ENCODE results near the gene BNC2.

The BNC2 gene

DNA sequence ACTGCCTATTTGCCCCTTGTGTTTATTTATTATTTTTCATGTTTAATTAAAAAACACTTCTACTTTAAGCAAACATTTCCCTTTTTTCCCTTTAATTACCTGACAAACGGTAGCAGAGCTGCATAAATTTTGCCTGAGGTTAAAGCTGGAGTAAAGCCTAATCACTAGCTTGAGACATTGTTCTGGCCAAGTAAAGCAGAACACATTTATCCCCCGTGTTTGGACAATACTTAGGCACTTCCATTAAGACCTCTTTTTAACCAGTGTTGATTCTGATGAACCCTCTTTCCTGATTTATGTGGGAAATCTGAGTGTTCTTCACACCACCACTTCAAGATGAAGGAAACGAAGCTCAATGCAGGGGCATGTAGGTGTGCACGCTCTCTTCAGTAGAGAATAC lies 54.5 kb downstream of the BNC2 start:
- H3K4me1 ChIP-seq (ENCODE audit: insufficient read depth, low read length, severe bottlenecking), result no peaks in the 10 kb centered on the region
- H4K20me1 ChIP-seq (ENCODE audit: insufficient read depth, low read length), result no peaks in the 10 kb centered on the region
- H3K27ac ChIP-seq (ENCODE audit: low read depth, low read length, poor library complexity, severe bottlenecking), result no peak overlapping the region
- H3K79me2 ChIP-seq (ENCODE audit: insufficient read depth, low read length), result no peaks in the 10 kb centered on the region
- no peak overlapping the region for H3K4me2 ChIP-seq (ENCODE audit: low read length)
- no peaks in the 10 kb centered on the region for H3K27me3 ChIP-seq (ENCODE audit: insufficient read depth, low read length)
- H3K9ac ChIP-seq (ENCODE audit: low read length), result no peak overlapping the region
- no peaks in the 10 kb centered on the region for H3K36me3 ChIP-seq (ENCODE audit: insufficient read depth, low read length)
- no peaks in the 10 kb centered on the region for H3F3A ChIP-seq (ENCODE audit: insufficient read depth, low read length)
- H3K4me3 ChIP-seq (ENCODE audit: low read depth, low read length, poor library complexity, severe bottlenecking), result no peak overlapping the region
- no peak for TF ChIP-seq EZH2 (IDR thresholded peaks at IDR 0.05; ENCODE audit: borderline replicate concordance, low read length)
- TF ChIP-seq, protein P1, sequence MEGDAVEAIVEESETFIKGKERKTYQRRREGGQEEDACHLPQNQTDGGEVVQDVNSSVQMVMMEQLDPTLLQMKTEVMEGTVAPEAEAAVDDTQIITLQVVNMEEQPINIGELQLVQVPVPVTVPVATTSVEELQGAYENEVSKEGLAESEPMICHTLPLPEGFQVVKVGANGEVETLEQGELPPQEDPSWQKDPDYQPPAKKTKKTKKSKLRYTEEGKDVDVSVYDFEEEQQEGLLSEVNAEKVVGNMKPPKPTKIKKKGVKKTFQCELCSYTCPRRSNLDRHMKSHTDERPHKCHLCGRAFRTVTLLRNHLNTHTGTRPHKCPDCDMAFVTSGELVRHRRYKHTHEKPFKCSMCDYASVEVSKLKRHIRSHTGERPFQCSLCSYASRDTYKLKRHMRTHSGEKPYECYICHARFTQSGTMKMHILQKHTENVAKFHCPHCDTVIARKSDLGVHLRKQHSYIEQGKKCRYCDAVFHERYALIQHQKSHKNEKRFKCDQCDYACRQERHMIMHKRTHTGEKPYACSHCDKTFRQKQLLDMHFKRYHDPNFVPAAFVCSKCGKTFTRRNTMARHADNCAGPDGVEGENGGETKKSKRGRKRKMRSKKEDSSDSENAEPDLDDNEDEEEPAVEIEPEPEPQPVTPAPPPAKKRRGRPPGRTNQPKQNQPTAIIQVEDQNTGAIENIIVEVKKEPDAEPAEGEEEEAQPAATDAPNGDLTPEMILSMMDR (IDR thresholded peaks at IDR 0.05; ENCODE audit: low read length), result no peak
- H3K9me2 ChIP-seq (ENCODE audit: low read depth, low read length), result no peaks in the 10 kb centered on the region
- H3K9me3 ChIP-seq (ENCODE audit: low read length), result no peaks in the 10 kb centered on the region
- no peak overlapping the region for H2AFZ ChIP-seq (ENCODE audit: low read length)

DNA sequence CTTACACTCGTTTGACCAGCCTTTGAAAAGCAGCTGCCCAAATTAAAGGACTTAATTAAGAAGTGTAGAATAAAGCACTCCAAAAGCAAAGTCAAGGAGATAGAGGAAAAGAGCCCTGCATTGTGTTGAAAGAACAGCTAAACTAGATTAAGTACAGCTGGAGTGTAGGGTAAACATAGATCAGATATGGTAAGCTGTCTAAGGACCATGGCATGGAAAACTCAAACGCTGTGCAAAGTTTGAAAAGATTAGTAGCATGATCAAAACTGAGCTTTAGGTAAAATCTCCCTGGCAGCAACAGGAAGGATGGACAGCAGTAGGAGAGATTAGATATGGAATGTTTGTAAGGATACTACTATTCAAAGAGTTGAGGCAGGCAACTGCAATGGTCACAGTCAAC lies 55.4 kb downstream of the BNC2 start:
- Histone ChIP-seq H3F3A (ENCODE audit: insufficient read depth, low read length) (no peaks in the 10 kb centered on the region), H2AFZ (ENCODE audit: low read length) (no peak overlapping the region), H3K4me1 (ENCODE audit: insufficient read depth, low read length, severe bottlenecking) (no peaks in the 10 kb centered on the region), H3K27ac (ENCODE audit: low read depth, low read length, poor library complexity, severe bottlenecking) (no peak overlapping the region), H3K4me3 (ENCODE audit: low read depth, low read length, poor library complexity, severe bottlenecking) (no peak overlapping the region), H3K36me3 (ENCODE audit: insufficient read depth, low read length) (no peaks in the 10 kb centered on the region), H3K4me2 (ENCODE audit: low read length) (no peak overlapping the region), H3K9me3 (ENCODE audit: low read length) (no peaks in the 10 kb centered on the region), H3K27me3 (ENCODE audit: insufficient read depth, low read length) (no peaks in the 10 kb centered on the region), H3K9me2 (ENCODE audit: low read depth, low read length) (no peaks in the 10 kb centered on the region), H4K20me1 (ENCODE audit: insufficient read depth, low read length) (no peaks in the 10 kb centered on the region), H3K9ac (ENCODE audit: low read length) (no peak overlapping the region), H3K79me2 (ENCODE audit: insufficient read depth, low read length) (no peaks in the 10 kb centered on the region)
- no peak for TF ChIP-seq EZH2 (IDR thresholded peaks at IDR 0.05; ENCODE audit: borderline replicate concordance, low read length)
- TF ChIP-seq, protein P1 (IDR thresholded peaks at IDR 0.05; ENCODE audit: low read length), result no peak

DNA sequence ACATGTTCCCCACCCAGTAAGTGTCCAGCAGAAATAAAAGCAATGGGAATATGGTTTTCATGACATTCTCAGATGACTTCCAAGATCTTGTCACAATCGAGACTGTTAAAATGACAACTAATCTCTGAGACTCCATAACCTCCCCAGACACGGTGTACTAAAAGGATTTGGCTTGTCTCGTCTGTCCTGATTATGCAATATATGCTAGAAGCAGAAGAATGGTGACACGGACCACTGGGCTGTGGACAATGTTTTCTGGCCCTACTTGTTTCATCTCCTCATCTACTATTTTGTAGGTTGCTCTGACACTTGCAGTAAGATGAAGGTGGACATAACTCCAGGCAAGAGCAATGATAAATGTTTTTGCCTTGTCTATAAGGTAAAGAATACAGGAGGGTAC lies 56.6 kb downstream of the BNC2 start:
- no peak overlapping the region for H3K9ac ChIP-seq (ENCODE audit: low read length)
- H3K36me3 ChIP-seq (ENCODE audit: insufficient read depth, low read length), result no peaks in the 10 kb centered on the region
- H3K4me1 ChIP-seq (ENCODE audit: insufficient read depth, low read length, severe bottlenecking), result no peaks in the 10 kb centered on the region
- H3K27me3 ChIP-seq (ENCODE audit: insufficient read depth, low read length), result no peaks in the 10 kb centered on the region
- H3F3A ChIP-seq (ENCODE audit: insufficient read depth, low read length), result no peaks in the 10 kb centered on the region
- H3K4me2 ChIP-seq (ENCODE audit: low read length), result no peak overlapping the region
- no peak overlapping the region for H3K27ac ChIP-seq (ENCODE audit: low read depth, low read length, poor library complexity, severe bottlenecking)
- H3K4me3 ChIP-seq (ENCODE audit: low read depth, low read length, poor library complexity, severe bottlenecking), result no peak overlapping the region
- H2AFZ ChIP-seq (ENCODE audit: low read length), result no peak overlapping the region
- no peaks in the 10 kb centered on the region for H3K9me3 ChIP-seq (ENCODE audit: low read length)
- no peaks in the 10 kb centered on the region for H3K79me2 ChIP-seq (ENCODE audit: insufficient read depth, low read length)
- H4K20me1 ChIP-seq (ENCODE audit: insufficient read depth, low read length), result no peaks in the 10 kb centered on the region
- H3K9me2 ChIP-seq (ENCODE audit: low read depth, low read length), result no peaks in the 10 kb centered on the region
- no peak for TF ChIP-seq EZH2 (IDR thresholded peaks at IDR 0.05; ENCODE audit: borderline replicate concordance, low read length)

DNA sequence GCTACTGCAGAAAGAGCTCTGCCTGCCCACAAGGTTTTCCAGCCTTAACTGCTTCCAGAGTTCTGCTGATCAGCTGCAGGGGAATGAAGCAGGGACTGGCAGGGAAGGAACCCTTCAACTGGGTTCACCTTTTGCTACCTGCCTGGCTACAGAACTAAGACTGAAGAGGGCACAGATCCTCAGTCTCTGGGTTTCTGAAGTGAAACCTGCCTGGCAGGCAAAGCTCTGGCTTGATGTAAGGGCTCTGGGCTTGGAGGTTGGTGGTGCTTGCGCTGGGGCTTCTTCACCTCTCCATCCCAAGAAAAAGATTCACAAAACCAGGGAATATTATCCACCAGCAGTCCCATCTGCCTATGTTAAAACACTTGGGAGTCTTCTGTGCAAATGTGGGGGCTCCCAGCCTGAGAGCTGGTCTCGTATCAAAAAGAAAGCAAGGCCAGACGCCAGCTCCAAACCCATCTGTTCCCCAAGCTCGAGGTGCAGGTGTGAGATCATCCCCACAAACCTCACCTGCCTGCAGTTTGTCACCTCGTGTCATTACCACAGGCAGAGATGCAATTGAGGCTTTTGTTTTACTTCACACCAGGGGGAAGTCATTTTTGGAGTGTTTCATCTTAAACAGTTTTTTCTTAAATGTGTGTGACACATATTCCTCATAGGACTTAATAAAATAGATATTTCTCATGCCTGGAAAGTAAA lies 58.3 kb downstream of the BNC2 start:
- H3F3A ChIP-seq (ENCODE audit: insufficient read depth, low read length), result no peaks in the 10 kb centered on the region
- H2AFZ ChIP-seq (ENCODE audit: low read length), result no peak overlapping the region
- no peaks in the 10 kb centered on the region for H3K79me2 ChIP-seq (ENCODE audit: insufficient read depth, low read length)
- H3K4me3 ChIP-seq (ENCODE audit: low read depth, low read length, poor library complexity, severe bottlenecking), result no peak overlapping the region
- H3K27me3 ChIP-seq (ENCODE audit: insufficient read depth, low read length), result no peaks in the 10 kb centered on the region
- no peaks in the 10 kb centered on the region for H3K9me3 ChIP-seq (ENCODE audit: low read length)
- H3K9ac ChIP-seq (ENCODE audit: low read length), result no peak overlapping the region
- no peak overlapping the region for H3K27ac ChIP-seq (ENCODE audit: low read depth, low read length, poor library complexity, severe bottlenecking)
- H3K4me1 ChIP-seq (ENCODE audit: insufficient read depth, low read length, severe bottlenecking), result no peaks in the 10 kb centered on the region
- H3K36me3 ChIP-seq (ENCODE audit: insufficient read depth, low read length), result no peaks in the 10 kb centered on the region
- H4K20me1 ChIP-seq (ENCODE audit: insufficient read depth, low read length), result no peaks in the 10 kb centered on the region
- H3K4me2 ChIP-seq (ENCODE audit: low read length), result no peak overlapping the region
- TF ChIP-seq, protein P1 (IDR thresholded peaks at IDR 0.05; ENCODE audit: low read length), result no peak
- no peak for TF ChIP-seq EZH2 (IDR thresholded peaks at IDR 0.05; ENCODE audit: borderline replicate concordance, low read length)
- no peaks in the 10 kb centered on the region for H3K9me2 ChIP-seq (ENCODE audit: low read depth, low read length)
